Measurements from ENCODE around the gene LYSMD2.
"Not testable (repeated sequence)": the region's sequence is repeated elsewhere in the genome, so short reads cannot be mapped to it uniquely, and the experiment has no call there.

The LYSMD2 gene, protein sequence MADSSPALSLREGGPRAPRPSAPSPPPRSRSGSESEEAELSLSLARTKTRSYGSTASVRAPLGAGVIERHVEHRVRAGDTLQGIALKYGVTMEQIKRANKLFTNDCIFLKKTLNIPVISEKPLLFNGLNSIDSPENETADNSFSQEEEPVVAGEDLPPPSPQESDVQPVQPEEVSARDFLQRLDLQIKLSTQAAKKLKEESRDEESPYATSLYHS

GRCh38 chr15:51737522-51738305 lies at the start of gene LYSMD2:
Gene LYSMD2 (minus strand): TSS chr15:51737655. CDS start chr15:51737622, 33 bp downstream.
- DNase-seq (ENCODE audit: low read depth, low spot score): no peak

DNA sequence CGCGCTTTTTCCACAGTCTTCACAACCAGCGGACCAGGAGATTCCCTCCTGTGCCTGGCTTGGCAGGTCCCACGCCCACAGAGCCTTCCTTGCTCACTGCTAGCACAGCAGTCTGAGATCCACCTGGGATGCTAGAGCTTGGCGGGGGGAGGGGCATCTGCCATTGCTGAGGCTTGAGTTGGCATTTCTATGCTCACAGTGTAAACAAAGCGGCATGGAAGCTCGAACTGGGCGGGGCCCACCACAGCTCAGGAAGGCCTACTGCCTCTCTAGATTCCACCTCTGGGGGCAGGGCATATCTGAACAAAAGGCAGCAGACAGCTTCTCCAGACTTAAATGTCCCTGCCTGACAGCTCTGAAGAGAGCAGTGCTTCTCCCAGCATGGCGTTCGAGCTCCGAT lies 49.7 kb upstream of the LYSMD2 start:
- not testable (repeated sequence) for DNase-seq (ENCODE audit: low read depth, low spot score)

DNA sequence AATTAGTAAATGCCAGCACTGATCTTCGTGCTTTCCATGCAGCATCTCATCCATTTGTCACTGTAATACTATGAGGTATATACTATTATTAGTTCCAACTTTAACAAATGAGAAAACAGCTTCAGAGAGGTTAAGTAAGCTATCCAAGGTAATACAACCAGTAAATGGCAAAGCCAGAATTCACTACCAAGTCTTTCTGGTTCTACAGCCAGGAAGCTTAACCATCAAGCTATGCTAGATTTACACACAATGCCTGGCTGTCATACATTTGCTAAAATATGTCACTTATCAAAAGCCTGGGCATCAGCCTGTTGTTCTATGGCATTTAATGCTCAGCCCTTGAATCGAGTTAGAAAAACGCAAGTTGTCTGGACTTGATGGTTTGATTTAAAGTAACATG lies 46.5 kb upstream of the LYSMD2 start:
- DNase-seq (ENCODE audit: low read depth, low spot score): no peak

GRCh38 chr15:51782357-51782896 lies 45.0 kb upstream of the LYSMD2 start:
- DNase-seq (ENCODE audit: low read depth, low spot score): no peak

GRCh38 chr15:51781506-51781905 lies 44.1 kb upstream of the LYSMD2 start:
- no peak for DNase-seq (ENCODE audit: low read depth, low spot score)

- no peak for DNase-seq (ENCODE audit: low read depth, low spot score)
Measured at GRCh38 chr15:51780636-51781035, 43.2 kb upstream of the LYSMD2 start.

- DNase-seq (ENCODE audit: low read depth, low spot score): peak; percentile 42
Measured at GRCh38 chr15:51776952-51777569, 39.6 kb upstream of the LYSMD2 start.

GRCh38 chr15:51775967-51776816 lies 38.7 kb upstream of the LYSMD2 start:
- peak; percentile 10 for DNase-seq (ENCODE audit: low read depth, low spot score)

GRCh38 chr15:51774916-51775315 lies 37.5 kb upstream of the LYSMD2 start:
- no peak for DNase-seq (ENCODE audit: low read depth, low spot score)

GRCh38 chr15:51771773-51772172 lies 34.3 kb upstream of the LYSMD2 start:
- no peak for DNase-seq (ENCODE audit: low read depth, low spot score)

- no peak for DNase-seq (ENCODE audit: low read depth, low spot score)
Measured at GRCh38 chr15:51770902-51771301, 33.4 kb upstream of the LYSMD2 start.

DNA sequence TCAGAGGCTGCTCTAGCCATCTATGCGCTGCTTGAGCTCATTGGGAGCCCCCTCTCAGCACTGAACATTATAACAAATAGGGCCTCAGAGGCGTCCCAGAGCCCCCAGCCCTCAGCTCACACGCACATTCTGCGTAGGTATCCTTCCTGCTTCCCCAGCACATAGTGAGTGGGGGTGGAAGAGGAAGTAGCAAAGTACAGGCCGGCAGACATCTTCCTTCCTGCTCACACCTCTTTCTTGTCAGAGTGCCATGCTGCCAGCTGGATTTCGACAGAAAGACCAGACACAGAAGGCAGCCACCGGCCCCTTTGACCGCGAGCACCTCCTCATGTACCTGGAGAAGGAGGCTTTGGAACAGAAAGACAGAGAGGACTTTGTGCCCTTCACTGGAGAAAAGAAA lies 30.6 kb upstream of the LYSMD2 start:
- DNase-seq (ENCODE audit: low read depth, low spot score): no peak

DNA sequence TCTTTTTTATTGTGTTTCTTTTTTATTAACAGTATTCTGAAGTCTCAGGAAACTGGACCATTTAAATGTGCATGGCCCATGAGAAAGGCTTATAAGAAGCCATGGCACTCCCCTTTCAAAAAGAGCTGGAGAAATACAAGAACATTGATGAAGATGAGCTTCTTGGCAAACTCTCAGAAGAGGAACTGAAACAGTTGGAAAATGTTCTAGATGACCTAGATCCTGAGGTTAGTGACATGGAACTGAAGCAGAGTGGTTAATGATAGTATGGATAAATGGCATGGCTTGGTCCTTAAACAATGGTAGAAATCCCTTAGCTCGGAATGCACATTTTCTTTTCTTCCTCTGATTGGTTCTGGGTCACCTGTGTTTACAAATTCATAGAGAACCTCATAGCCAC lies 28.9 kb upstream of the LYSMD2 start:
- no peak for DNase-seq (ENCODE audit: low read depth, low spot score)

DNA sequence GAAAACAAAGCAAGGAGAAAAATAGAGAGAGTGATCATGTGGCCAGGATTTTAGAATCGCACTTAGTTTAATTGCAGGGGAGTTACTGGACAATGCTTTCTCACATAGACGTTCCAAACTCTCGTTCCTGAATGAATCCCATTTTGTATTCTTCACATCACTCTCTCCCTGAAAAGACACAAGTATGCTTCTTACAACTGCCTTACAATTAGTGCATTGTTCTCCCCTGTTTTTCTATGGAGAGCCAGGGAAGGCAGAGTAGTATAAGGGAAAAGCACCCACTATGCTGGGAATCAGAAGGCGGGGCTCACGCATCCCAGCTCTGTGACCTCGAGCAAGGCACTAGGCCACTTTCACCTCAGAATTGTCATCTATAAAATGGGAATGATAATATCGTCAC lies 28.3 kb upstream of the LYSMD2 start:
- DNase-seq (ENCODE audit: low read depth, low spot score): no peak

GRCh38 chr15:51760805-51761204 lies 23.4 kb upstream of the LYSMD2 start:
- no peak for DNase-seq (ENCODE audit: low read depth, low spot score)

DNA sequence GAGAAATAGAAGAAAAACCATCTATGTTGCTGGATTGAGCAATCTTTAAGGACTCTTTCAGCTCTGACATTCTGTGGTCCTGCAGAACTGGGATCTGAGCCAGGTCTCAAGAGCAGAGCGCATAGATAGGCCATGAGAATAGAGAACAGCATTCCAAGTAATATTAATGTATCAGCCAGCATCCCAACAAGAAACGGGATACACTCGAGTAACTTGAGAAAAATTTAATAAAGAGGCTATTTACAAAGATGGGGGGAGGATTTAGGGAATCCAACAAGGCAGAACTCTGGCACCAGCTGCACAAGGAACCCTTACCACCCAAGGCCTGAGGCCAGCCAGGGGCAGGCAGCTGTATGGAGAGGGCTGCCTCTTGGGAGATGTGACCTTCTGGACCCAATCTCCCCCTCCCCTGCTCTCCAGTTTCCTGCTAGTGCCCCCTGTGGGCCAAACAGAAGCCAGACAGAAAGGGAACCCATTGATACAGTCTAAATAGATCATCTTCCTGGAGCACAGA lies 22.2 kb upstream of the LYSMD2 start:
- DNase-seq (ENCODE audit: low read depth, low spot score): no peak

- DNase-seq (ENCODE audit: low read depth, low spot score): no peak
Measured at GRCh38 chr15:51758645-51759044, 21.2 kb upstream of the LYSMD2 start.

DNA sequence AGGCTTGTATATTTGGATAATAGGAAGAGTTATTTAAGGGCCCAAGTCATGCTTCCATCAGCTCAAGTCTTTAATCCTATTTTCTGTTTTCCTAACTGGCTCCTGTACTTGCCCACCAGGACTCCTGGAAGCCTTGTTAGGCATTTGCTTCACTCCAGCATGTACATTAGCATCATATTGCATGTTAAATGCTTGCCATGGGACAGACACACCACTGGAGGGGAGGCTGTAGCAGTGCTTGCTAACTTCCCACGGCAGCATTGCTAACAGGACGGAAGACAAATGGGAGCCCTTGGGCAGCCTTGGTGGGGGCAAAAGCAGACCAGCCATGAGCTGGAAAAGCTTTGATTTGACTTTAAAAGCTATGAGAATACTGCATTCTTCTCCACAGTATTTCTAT lies 20.0 kb upstream of the LYSMD2 start:
- no peak for DNase-seq (ENCODE audit: low read depth, low spot score)

DNA sequence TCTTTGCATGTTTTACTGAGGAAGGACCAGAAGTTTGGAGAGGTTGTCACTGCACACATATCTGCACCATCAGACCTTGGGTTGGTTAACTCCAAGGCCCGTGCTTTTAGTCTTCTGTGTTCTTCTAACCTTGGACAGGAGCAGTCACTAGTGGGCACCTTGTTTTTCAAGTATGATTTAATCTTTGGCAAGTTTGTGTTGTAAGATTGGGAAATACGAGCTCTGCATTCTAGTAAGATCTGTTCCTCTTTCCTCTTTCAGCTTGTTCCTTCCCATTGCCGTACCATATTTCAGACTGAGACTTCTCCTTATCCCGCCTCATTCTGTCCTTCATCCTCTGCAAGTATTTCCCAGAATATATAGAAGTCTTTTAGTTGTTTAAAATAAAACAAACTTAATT lies 19.0 kb upstream of the LYSMD2 start:
- no peak for DNase-seq (ENCODE audit: low read depth, low spot score)

DNA sequence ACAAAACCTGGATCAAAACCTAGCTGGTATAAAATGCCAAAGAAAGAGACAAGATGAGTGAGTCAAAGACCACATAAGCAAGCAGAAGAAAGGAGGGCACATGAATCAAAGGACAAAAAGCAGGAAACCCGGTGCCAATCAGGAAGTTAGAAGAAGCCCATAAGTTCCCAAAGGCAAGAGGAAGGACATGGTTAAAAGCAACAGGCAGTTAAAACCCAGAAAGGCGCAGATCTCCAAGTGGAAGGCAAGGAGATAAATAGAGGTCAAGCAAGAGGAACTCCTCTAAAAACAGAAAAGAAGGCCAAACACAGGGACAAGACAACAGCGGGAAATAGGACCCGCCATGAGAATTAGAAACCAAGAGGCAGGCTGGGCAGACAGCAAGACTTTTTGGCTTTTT lies 18.3 kb upstream of the LYSMD2 start:
- no peak for DNase-seq (ENCODE audit: low read depth, low spot score)

- no peak for DNase-seq (ENCODE audit: low read depth, low spot score)
Measured at GRCh38 chr15:51754267-51754666, 16.8 kb upstream of the LYSMD2 start.

All from activated CD4-positive, CD25-positive, alpha-beta regulatory T cell treated with anti-CD3 and anti-CD28 coated beads, Interleukin-2, amount 50 U/mL, for 16 hours (primary cell).